Measurements from ENCODE around the gene OR2L13. TPM values are rescaled to one million over a fixed set of nuclear protein-coding genes. Genes with fewer than 3 reads are reported as not detected.

Gene OR2L13
- not detected for total RNA-seq

GRCh38 chr1:248094884-248095283 is at the start of gene OR2L13:
OR2L13 (plus strand) TSS chr1:248095184; CDS start chr1:248099376, 4,192 bp downstream.

GRCh38 chr1:248046536-248046935 is 48.4 kb upstream of the OR2L13 start, which contains the start of gene OR2L3:
OR2L3 (plus strand) TSS chr1:248046836; CDS start chr1:248060682, 13,846 bp downstream.

GRCh38 chr1:248144513-248145198 is 49.7 kb downstream of the OR2L13 start, which contains the start of gene OR2M5:
OR2M5 (plus strand) TSS chr1:248145148; CDS start chr1:248145148, 0 bp downstream.

Other genes with a start within 250 kb of the OR2L13 start
- under 1 TPM; 0.30 to 0.53 TPM for gene TRIM58, start 238.0 kb upstream of the OR2L13 start, total RNA-seq
- not detected for gene OR2W3, start 199.6 kb upstream of the OR2L13 start, total RNA-seq
- not detected for gene OR2T8, start 174.9 kb upstream of the OR2L13 start, total RNA-seq
- not detected for gene OR2AJ1, start 170.3 kb upstream of the OR2L13 start, total RNA-seq
- gene OR2L8, start 146.3 kb upstream of the OR2L13 start, total RNA-seq, result under 1 TPM in 1 of 2 experiments, not detected in 1; 0.30 TPM
- gene OR2AK2, start 130.0 kb upstream of the OR2L13 start, total RNA-seq, result not detected
- not detected for gene OR2L5, start 81.5 kb upstream of the OR2L13 start, total RNA-seq
- gene OR2L2, start 65.1 kb upstream of the OR2L13 start, total RNA-seq, result under 1 TPM; 0.05 to 0.08 TPM
- gene OR2L3, start 48.3 kb upstream of the OR2L13 start, total RNA-seq, result not detected
- gene OR2M5, start 50.0 kb downstream of the OR2L13 start, total RNA-seq, result not detected
- not detected for gene OR2M2, start 79.6 kb downstream of the OR2L13 start, total RNA-seq
- gene OR2M3, start 102.1 kb downstream of the OR2L13 start, total RNA-seq, result not detected
- not detected for gene OR2M4, start 136.2 kb downstream of the OR2L13 start, total RNA-seq
- not detected for gene OR2T33, start 182.8 kb downstream of the OR2L13 start, total RNA-seq
- not detected for gene OR2T12, start 208.2 kb downstream of the OR2L13 start, total RNA-seq
- gene OR2M7, start 229.4 kb downstream of the OR2L13 start, total RNA-seq, result not detected